K562 treated with DMSO at 1 percent for 24 hours (cell line): ENCODE data around the gene HSD17B12. TPM values are rescaled to one million over a fixed set of nuclear protein-coding genes. Genes with fewer than 3 reads are reported as not detected.

ENCODE experiments used
- total RNA-seq: library from RNA; unstranded; fragments of 300-600 nt; gene quantifications from 2 replicates; pipeline ENCODE4 v1.2.3, GENCODE V29; 2022; ENCODE audit warnings: low read depth; ENCODE audit not compliant: insufficient read depth

The HSD17B12 gene
- 16.9 and 26.1 TPM in 2 replicates for total RNA-seq

DNA sequence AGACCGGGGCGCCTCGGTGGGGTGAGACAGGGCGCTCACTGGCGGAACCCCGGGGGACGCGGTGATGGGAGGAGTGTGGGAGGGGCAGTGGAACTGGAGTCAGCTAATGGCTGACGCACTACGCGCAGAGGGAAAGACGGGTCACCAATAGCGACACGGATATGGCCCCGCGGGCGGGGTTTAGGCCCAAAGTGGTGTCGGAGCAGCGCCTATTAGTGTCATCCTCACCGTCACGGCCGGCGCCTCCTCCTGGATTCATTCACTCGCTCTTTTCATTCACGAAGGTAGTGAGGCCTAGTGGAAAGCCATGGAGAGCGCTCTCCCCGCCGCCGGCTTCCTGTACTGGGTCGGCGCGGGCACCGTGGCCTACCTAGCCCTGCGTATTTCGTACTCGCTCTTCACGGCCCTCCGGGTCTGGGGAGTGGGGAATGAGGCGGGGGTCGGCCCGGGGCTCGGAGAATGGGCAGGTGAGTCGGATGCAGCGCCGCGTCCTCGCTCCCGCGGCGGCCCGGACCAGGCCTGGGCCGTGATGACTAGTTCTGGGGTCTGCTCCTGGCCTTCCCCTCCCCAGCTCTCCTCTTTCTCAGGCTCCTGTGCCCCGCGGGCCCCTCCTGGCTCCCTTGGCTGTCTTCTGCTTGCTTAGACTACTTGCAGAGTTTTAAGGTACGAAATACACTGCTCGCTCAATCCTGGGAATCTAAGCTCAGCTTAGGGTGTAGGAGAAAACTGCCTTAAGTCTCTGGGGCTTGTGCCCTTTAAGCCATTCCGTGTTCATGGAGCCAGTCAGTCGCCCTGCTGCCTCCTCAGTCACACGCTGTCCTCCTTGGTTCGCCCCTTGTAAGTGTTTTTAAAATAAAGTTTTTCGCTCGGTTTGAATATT lies at the start of gene HSD17B12:
Gene HSD17B12 (plus strand): TSS at position 218 of the 880 bp plus-strand sequence. CDS start 90 bp downstream, at position 308.

DNA sequence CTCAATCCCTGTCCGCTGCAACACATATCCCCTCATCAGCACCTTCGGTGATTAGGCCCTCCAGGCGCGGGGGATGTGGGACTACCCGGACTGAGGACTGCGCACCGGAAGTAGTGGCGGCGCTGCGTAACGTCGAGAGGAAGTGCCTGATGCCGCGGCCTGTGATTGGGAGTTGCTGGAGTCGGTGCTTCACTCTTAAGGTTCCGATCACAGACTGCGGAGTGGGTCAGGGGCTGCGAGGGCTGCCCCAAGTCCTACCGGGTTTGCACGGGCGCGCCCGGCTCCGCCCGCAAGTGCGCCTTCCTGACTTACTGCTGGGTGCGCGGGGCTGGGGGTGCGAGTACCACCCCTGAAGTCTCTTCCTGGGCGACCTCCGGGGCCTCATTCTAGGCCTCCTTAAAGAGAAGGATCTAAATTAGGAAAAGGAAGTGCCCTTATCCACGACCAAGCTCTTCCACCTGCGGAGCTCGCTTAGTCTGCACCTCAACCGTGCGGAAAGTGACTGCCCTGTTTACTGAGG lies 200.2 kb downstream of the HSD17B12 start, which contains the start of gene ALKBH3:
Gene ALKBH3 (plus strand): TSS at position 192 of the 520 bp plus-strand sequence. CDS start 1,822 bp downstream, outside the sequence.

Other genes with a start within 250 kb of the HSD17B12 start
- gene ALKBH3, start 200.1 kb downstream of the HSD17B12 start, total RNA-seq: 33.7 and 39.3 TPM in 2 replicates